ENCODE data around the gene GABPB2. TPM values are rescaled to one million over a fixed set of nuclear protein-coding genes. Genes with fewer than 3 reads are reported as not detected.

Gene GABPB2
- total and polyA plus RNA-seq, 2 of the 13 experiments (the other 11 are each of a cell fraction or from before 2014, with no cell fraction given) = 0.09 TPM; not detected in 1

GRCh38 chr1:151130987-151131586, 60.5 kb downstream of the GABPB2 start:
- DNase-seq (ENCODE audit: low spot score) = no peak
- Histone ChIP-seq H4K20me1 (ENCODE audit: insufficient read depth, low read length) (no peaks in the 10 kb centered on the region), H3K4me1 (ENCODE audit: insufficient read depth, low read length) (peaks cover 5% of the 10 kb centered on the region; the same call in 1 of the 2 replicates), H3K9me3 (ENCODE audit: low read length) (no peaks in the 10 kb centered on the region), H3K9ac (ENCODE audit: insufficient read depth, low read depth, low read length) (no peak overlapping the region), H3K27ac (ENCODE audit: extremely low read length, insufficient read depth, low read length) (no peak overlapping the region), H3K4me2 (ENCODE audit: low read depth, low read length) (no peak overlapping the region), H3K4me3 (replicated peaks in 1 of 3; ENCODE audit: insufficient read depth in 1 of 3, low read depth in 2 of 3, low read length in 3 of 3) (no peak overlapping the region), H3K79me2 (ENCODE audit: insufficient read depth, low read length) (no peaks in the 10 kb centered on the region), H3K27me3 (ENCODE audit: control insufficient read depth in 1 of 2, insufficient read depth in 2 of 2, low read length in 2 of 2) (no peaks in the 10 kb centered on the region), H2AFZ (ENCODE audit: low read length) (no peak overlapping the region), H3K36me3 (replicated peaks in 1 of 2; ENCODE audit: control insufficient read depth in 1 of 2, insufficient read depth in 2 of 2, low read length in 2 of 2) (no peaks in the 10 kb centered on the region)
- no TSS peak for BruUV-seq (replicated peaks)
- no peak for FAIRE-seq
- in situ Hi-C loops (cut with HindIII; ENCODE audit: extremely low pct_ligation_motif_present, low pct_unique_long_range_greater_than_20kb) = no loop called here
- ChIA-PET POLR2A (no interaction called here), CTCF (ENCODE audit: low intra/inter-chr PET ratio, low total read pairs) (no interaction called here)
- 87% methylated on average over 42 of the region's 45 CpGs for WGBS (ENCODE audit: low lambda C conversion rate)
- intact Hi-C loops (cut with micrococcal nuclease; ENCODE audit: unreplicated experiment) = no loop called here
- ATAC-seq = no peak
- TF ChIP-seq, protein P1, sequence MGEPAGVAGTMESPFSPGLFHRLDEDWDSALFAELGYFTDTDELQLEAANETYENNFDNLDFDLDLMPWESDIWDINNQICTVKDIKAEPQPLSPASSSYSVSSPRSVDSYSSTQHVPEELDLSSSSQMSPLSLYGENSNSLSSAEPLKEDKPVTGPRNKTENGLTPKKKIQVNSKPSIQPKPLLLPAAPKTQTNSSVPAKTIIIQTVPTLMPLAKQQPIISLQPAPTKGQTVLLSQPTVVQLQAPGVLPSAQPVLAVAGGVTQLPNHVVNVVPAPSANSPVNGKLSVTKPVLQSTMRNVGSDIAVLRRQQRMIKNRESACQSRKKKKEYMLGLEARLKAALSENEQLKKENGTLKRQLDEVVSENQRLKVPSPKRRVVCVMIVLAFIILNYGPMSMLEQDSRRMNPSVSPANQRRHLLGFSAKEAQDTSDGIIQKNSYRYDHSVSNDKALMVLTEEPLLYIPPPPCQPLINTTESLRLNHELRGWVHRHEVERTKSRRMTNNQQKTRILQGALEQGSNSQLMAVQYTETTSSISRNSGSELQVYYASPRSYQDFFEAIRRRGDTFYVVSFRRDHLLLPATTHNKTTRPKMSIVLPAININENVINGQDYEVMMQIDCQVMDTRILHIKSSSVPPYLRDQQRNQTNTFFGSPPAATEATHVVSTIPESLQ (CRISPR knock-in tag; conservative IDR thresholded peaks at IDR 0.05) = no peak
- TF ChIP-seq, protein P2, sequence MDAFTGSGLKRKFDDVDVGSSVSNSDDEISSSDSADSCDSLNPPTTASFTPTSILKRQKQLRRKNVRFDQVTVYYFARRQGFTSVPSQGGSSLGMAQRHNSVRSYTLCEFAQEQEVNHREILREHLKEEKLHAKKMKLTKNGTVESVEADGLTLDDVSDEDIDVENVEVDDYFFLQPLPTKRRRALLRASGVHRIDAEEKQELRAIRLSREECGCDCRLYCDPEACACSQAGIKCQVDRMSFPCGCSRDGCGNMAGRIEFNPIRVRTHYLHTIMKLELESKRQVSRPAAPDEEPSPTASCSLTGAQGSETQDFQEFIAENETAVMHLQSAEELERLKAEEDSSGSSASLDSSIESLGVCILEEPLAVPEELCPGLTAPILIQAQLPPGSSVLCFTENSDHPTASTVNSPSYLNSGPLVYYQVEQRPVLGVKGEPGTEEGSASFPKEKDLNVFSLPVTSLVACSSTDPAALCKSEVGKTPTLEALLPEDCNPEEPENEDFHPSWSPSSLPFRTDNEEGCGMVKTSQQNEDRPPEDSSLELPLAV (CRISPR knock-in tag; conservative IDR thresholded peaks at IDR 0.05; ENCODE audit: low read depth) = no peak
- TF ChIP-seq AGO2 (optimal IDR thresholded peaks at IDR 0.05; ENCODE audit: low read depth, low read length) (peak; percentile 32), ZNF629 (CRISPR knock-in tag; conservative IDR thresholded peaks at IDR 0.05) (peak; percentile 49; the same call in 1 of the 2 replicates)
